Measurements from ENCODE around the gene HSD17B8.

HSD17B8 gene

GRCh38 chr6:33171880-33172687 lies 32.4 kb upstream of the HSD17B8 start:
- DNase-seq = no peak

- DNase-seq = peak in 1 of 3 experiments; percentile 10
Measured at GRCh38 chr6:33172688-33173534, 31.5 kb upstream of the HSD17B8 start.

- no peak for DNase-seq
Measured at GRCh38 chr6:33173535-33174180, 30.8 kb upstream of the HSD17B8 start.

DNA sequence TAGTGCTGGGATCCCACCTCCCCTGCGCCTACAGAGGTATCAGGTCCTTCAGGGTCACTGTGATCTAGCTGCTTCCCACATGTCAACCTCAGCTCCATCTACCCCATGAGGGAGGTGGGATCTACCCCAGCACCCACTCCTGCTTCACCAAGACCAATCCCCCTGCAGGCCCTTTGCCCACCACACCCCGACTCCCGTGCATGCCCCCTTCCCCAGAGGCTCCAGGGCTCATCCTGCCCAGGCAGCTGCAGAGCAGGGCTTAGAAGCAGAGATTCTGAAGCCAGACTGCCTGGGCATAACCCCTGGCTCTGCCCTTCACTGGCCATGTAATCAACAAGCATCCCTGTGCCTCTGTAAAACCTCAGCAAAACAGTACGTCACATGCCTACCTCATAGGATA lies 29.7 kb upstream of the HSD17B8 start:
- no peak for DNase-seq

DNA sequence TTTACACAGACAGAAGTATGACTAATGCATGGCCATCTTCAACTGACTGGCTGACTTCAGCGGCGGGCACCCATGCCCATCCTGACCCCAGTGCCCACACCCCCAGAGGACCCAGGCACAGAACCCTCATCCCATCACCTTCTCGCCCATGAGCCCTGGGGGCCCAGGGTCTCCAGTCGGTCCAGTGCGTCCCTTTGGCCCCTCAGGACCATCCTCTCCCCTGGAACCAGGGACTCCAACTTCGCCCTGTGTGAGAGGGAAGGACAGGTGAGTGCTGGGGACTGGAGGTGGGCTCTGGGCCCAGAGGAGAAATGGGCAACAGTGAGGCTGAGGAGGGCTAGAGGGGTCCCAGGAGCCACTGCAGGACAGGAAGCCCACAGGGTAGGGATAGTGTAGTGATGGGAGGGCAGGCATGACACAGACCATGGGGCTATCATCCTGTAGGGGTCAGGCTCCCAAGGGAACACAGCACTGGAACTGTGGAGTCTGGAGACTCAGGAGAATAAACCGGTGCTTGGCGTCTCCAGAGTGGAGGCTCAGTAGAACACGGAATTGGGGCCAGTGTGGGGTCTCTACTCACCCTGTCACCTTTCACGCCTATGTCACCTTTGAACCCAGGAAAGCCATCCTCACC lies 28.9 kb upstream of the HSD17B8 start:
- no peak for DNase-seq

GRCh38 chr6:33176906-33177305 lies 27.5 kb upstream of the HSD17B8 start:
- DNase-seq = no peak

GRCh38 chr6:33177552-33178446 lies 26.7 kb upstream of the HSD17B8 start:
- no peak for DNase-seq

GRCh38 chr6:33178755-33179475 lies 25.5 kb upstream of the HSD17B8 start:
- DNase-seq = no peak

GRCh38 chr6:33181141-33181540 lies 23.3 kb upstream of the HSD17B8 start:
- DNase-seq = no peak

- no peak for DNase-seq
Measured at GRCh38 chr6:33183071-33183683, 21.3 kb upstream of the HSD17B8 start.

GRCh38 chr6:33185190-33185589 lies 19.3 kb upstream of the HSD17B8 start:
- DNase-seq = no peak

DNA sequence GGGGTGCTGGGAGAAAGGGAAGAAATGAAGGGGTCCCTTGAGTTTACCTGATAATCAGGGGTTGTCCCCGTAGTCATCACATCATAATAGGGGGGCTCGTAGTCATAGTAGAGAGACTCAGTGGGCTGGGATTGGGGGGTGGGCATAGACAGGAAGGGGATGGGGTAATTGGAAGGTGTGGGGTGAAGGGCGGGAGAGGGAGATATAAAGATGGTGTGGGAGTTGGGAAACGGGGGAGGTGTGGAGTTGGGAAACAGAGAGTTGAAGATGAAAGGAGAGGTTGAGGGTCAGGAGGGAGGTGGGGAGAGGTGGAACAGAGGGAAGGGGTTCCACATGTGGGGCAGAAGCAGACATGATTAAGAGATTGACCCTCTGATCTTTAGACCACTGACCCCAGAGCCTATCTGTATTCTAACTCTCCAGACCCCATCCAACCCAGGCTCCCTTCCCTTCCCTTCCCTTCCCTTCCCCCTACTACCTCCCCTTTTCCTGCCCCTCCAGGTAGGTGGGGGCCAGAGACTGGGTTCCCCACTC lies 18.7 kb upstream of the HSD17B8 start:
- DNase-seq = no peak

DNA sequence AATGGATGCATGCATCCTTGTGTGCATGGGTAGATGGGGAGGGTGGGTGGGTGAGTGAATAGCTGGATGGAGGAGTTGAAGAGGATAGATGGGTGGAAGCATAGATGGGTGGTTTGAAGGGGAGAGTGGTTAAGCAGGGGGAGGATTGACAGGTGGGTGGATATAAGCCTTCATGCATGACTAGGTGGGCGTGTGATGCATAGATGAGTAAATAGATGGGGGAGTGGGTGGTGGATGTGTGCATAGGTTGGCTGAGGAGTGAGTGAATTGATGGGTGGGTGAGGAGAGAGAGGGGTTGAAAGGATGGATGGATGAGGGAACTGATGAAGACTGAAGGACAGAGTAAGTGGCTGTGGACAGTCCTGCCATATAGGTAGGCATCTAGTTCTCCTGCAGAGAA lies 16.6 kb upstream of the HSD17B8 start:
- no peak for DNase-seq

DNA sequence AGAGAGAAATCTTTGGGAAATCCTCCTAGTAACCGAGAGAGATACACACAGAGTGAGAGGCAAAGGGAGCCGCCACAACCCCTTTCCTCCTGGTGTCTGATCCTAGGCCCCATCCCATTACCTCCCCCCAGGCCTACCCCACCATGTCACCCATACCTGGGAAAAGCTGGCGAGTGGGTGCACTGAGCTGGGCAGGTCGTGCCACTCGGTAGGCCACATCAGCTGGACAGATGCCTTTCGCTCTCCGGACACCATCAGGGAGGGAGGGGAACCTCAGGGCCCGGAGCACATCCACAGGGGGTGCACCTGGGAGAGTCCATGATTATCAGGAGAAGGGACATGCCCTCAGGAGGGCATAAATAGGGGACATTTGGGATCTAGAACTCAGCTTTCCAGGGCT lies 15.3 kb upstream of the HSD17B8 start:
- no peak for DNase-seq

DNA sequence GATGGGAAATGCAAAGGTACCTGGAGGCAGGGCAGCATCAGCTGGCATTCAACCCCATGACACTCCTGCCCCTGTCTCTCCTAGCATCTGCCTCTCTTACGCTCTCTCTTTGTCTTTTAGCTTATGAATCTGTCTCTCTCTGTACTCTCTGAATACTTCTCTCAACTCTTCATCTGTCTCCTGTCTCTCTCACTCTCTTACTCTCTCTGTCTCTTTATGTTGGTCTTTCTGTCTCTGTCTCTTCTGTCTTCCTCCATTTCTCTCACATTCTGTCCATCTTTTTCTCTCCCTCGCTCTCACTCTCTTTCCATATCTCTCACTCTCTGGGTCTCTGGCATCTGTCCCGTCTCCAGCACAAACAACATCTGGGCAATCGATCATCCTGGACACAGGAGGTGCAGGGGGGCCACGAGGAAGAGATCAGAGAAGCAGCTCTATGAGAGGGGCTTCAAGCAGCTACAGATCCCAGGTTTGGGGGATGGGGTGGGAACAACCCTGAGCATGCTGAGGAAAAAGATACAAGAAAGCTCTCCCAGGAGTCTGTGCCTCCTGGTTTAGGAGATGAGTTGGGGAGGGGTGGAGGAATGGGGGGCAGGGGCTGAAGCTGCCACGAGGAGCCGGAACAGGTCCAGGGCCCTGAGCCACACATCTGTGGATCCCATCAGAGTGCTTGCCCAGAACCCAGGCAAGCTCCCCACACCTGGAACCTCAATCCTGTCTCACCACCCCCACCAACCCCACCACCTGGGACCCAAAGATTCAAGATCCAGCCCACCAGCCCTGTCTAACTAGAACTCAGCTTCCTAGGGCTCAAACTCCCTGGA lies 14.6 kb upstream of the HSD17B8 start:
- no peak for DNase-seq

DNA sequence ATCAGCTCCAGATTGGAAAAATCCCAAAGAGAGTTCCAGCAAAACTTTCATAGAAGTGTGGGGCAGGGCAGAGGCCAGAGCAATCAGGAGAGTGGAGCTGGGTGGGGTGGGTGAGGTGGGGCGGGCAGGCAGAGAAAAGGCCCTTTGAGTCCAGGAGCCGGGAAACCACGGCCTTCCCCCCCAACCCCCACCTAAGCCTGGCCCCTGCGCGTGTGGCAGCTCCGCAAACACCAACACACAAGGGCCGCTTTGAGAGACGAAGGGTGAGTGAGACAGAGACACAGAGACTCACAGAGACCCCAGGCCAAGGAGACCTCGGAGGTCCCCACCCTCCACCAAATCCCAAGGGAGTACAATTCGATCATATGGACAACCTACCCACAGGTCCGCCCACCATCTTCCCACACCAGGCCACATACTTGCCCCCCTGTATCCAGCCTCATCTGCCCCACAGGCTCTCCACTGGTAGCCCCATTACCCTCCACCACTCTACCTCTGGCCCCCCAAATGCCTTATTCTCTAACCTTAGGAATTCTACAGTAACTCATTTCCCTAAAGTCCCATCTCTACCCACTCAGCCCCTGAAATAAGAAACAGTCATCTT lies 13.8 kb upstream of the HSD17B8 start:
- DNase-seq = no peak

- no peak for DNase-seq
Measured at GRCh38 chr6:33191383-33192104, 12.9 kb upstream of the HSD17B8 start.

DNA sequence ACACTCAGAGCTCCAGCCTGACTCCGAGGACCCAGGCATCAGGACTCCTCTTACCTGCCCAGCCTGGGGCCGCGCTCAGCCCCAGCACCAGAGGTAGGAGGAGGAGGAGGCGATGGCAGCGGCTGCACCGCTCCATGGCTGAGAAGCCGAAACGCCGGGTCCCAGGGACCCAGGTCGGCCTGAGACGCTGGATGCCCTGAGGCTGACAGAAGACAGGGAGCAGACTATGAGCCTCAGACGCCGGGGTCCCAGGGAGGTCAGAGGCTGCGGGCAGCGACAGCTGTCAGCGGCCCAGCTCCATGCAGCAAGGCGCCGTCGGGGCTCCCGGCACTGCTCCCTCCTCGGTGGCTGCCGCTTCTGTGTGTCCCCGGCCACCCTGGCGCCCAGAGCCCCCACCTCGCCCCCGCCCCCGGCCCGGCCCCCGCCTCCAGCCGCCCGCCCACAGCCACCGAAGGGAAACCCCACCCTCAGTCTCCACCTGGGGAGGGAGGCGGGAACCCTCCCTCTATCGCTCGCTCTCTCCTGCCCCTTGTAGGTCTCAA lies 12.3 kb upstream of the HSD17B8 start, which contains the start of gene COL11A2:
TSS of gene COL11A2 (minus strand) at position 363 of the 542 bp plus-strand sequence. CDS start at position 136, 227 bp downstream.
- peak in 2 of 3 experiments; percentile 18 to 43 for DNase-seq

Measured in NCI-H1417 (cell line).